ENCODE data around the gene CLMP. TPM values are rescaled to one million over a fixed set of nuclear protein-coding genes. Genes with fewer than 3 reads are reported as not detected.

Gene CLMP
- polyA plus RNA-seq, 1 donor (not counting 4 experiments of a cell fraction or from before 2014, with no cell fraction given): 2.7 TPM

- H3K27me3 ChIP-seq (ENCODE audit: control insufficient read depth, extremely low read depth, insufficient read depth, low read length): no peaks in the 10 kb centered on the region
- H2AFZ ChIP-seq (ENCODE audit: control insufficient read depth, low read length): no peak overlapping the region
- no peak overlapping the region for H3K4me3 ChIP-seq (ENCODE audit: control insufficient read depth in 2 of 3, extremely low read depth in 1 of 3, insufficient read depth in 2 of 3, low read depth in 1 of 3, low read length in 3 of 3)
- no peak overlapping the region for H3K27ac ChIP-seq (ENCODE audit: control insufficient read depth, insufficient read depth, low read length)
- H3K9ac ChIP-seq (ENCODE audit: control insufficient read depth, extremely low read depth, insufficient read depth, low read length): no peak overlapping the region
- dilution Hi-C loops (cut with MboI; ENCODE audit: extremely low pct_ligation_motif_present, low sequenced_read_pairs): no loop called here
- H3K4me1 ChIP-seq (ENCODE audit: control insufficient read depth, extremely low read depth, insufficient read depth, low read length): peaks cover 7% of the 10 kb centered on the region
- H3K4me2 ChIP-seq (ENCODE audit: control insufficient read depth, extremely low read depth, insufficient read depth, low read depth, low read length): no peak overlapping the region
- H3K9me1 ChIP-seq (ENCODE audit: control insufficient read depth, extremely low read depth, insufficient read depth, low read length): no peaks in the 10 kb centered on the region
- no peaks in the 10 kb centered on the region for H3K79me2 ChIP-seq (ENCODE audit: control insufficient read depth, insufficient read depth, low read length)
- H3K9me3 ChIP-seq (ENCODE audit: control insufficient read depth, low read depth, low read length): no peaks in the 10 kb centered on the region
- H3K36me3 ChIP-seq (ENCODE audit: control insufficient read depth in 2 of 2, extremely low read depth in 1 of 2, insufficient read depth in 2 of 2, low read length in 2 of 2): no peaks in the 10 kb centered on the region
- H4K20me1 ChIP-seq (ENCODE audit: control insufficient read depth, extremely low read depth, insufficient read depth, low read length): no peaks in the 10 kb centered on the region
- FAIRE-seq: no peak
- TF ChIP-seq, protein P1, sequence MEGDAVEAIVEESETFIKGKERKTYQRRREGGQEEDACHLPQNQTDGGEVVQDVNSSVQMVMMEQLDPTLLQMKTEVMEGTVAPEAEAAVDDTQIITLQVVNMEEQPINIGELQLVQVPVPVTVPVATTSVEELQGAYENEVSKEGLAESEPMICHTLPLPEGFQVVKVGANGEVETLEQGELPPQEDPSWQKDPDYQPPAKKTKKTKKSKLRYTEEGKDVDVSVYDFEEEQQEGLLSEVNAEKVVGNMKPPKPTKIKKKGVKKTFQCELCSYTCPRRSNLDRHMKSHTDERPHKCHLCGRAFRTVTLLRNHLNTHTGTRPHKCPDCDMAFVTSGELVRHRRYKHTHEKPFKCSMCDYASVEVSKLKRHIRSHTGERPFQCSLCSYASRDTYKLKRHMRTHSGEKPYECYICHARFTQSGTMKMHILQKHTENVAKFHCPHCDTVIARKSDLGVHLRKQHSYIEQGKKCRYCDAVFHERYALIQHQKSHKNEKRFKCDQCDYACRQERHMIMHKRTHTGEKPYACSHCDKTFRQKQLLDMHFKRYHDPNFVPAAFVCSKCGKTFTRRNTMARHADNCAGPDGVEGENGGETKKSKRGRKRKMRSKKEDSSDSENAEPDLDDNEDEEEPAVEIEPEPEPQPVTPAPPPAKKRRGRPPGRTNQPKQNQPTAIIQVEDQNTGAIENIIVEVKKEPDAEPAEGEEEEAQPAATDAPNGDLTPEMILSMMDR (optimal IDR thresholded peaks at IDR 0.05 in 1 of 3, IDR thresholded peaks at IDR 0.05 in 1 of 3, conservative IDR thresholded peaks at IDR 0.05 in 1 of 3; ENCODE audit: extremely low read depth in 1 of 3, insufficient read depth in 2 of 3, low read length in 3 of 3): no peak
- TF ChIP-seq EZH2 (IDR thresholded peaks at IDR 0.05; ENCODE audit: low read length): no peak
- DNase-seq (ENCODE audit: low read depth, low spot score): no peak
Measured at GRCh38 chr11:123145220-123145619, 49.8 kb downstream of the CLMP start.

- H4K20me1 ChIP-seq (ENCODE audit: control insufficient read depth, extremely low read depth, insufficient read depth, low read length): no peaks in the 10 kb centered on the region
- H3K27ac ChIP-seq (ENCODE audit: control insufficient read depth, insufficient read depth, low read length): no peak overlapping the region
- H3K4me2 ChIP-seq (ENCODE audit: control insufficient read depth, extremely low read depth, insufficient read depth, low read depth, low read length): no peak overlapping the region
Measured at GRCh38 chr11:123144707-123145106, 50.3 kb downstream of the CLMP start.

More at GRCh38 chr11:123144707-123145106, 50.3 kb downstream of the CLMP start:
- Histone ChIP-seq H3K4me1 (ENCODE audit: control insufficient read depth, extremely low read depth, insufficient read depth, low read length) (peaks cover 7% of the 10 kb centered on the region), H3K79me2 (ENCODE audit: control insufficient read depth, insufficient read depth, low read length) (no peaks in the 10 kb centered on the region), H2AFZ (ENCODE audit: control insufficient read depth, low read length) (no peak overlapping the region), H3K27me3 (ENCODE audit: control insufficient read depth, extremely low read depth, insufficient read depth, low read length) (no peaks in the 10 kb centered on the region), H3K9ac (ENCODE audit: control insufficient read depth, extremely low read depth, insufficient read depth, low read length) (no peak overlapping the region), H3K36me3 (ENCODE audit: control insufficient read depth in 2 of 2, extremely low read depth in 1 of 2, insufficient read depth in 2 of 2, low read length in 2 of 2) (no peaks in the 10 kb centered on the region), H3K4me3 (ENCODE audit: control insufficient read depth in 2 of 3, extremely low read depth in 1 of 3, insufficient read depth in 2 of 3, low read depth in 1 of 3, low read length in 3 of 3) (no peak overlapping the region), H3K9me3 (ENCODE audit: control insufficient read depth, low read depth, low read length) (no peaks in the 10 kb centered on the region), H3K9me1 (ENCODE audit: control insufficient read depth, extremely low read depth, insufficient read depth, low read length) (no peaks in the 10 kb centered on the region)
- no peak for TF ChIP-seq EZH2 (IDR thresholded peaks at IDR 0.05; ENCODE audit: low read length)
- TF ChIP-seq, protein P1 (optimal IDR thresholded peaks at IDR 0.05 in 1 of 3, IDR thresholded peaks at IDR 0.05 in 1 of 3, conservative IDR thresholded peaks at IDR 0.05 in 1 of 3; ENCODE audit: extremely low read depth in 1 of 3, insufficient read depth in 2 of 3, low read length in 3 of 3): no peak
- DNase-seq (ENCODE audit: low read depth, low spot score): no peak
- dilution Hi-C loops (cut with MboI; ENCODE audit: extremely low pct_ligation_motif_present, low sequenced_read_pairs): no loop called here
- FAIRE-seq: no peak

Data from keratinocyte (primary cell).